H9 (cell line): ENCODE results near the gene NCOR1. TPM values are rescaled to one million over a fixed set of nuclear protein-coding genes. Genes with fewer than 3 reads are reported as not detected.

Source experiments
- DNase-seq: peaks from one replicate; pipeline ENCODE4 v3.0.0-alpha.2; 2017
- H2AFZ ChIP-seq: one replicate; pipeline ENCODE4 v1.6.1; 2013; ENCODE audit warnings: mild to moderate bottlenecking, low read length, control low read depth, moderate library complexity
- H2AK5ac ChIP-seq: 2 replicates; pipeline ENCODE4 v1.6.1; 2013; ENCODE audit warnings: low read length, control low read depth, mixed read lengths; ENCODE audit not compliant: insufficient read length
- H2BK120ac ChIP-seq: one replicate; pipeline ENCODE4 v1.6.1; 2013; ENCODE audit warnings: low read depth, mild to moderate bottlenecking, low read length, control low read depth, inconsistent platforms; ENCODE audit not compliant: poor library complexity, severe bottlenecking
- H2BK12ac ChIP-seq: 2 replicates; pipeline ENCODE4 v1.6.1; 2013; ENCODE audit warnings: low read length, control low read depth, mixed read lengths, low read depth; ENCODE audit not compliant: insufficient read length
- H2BK15ac ChIP-seq: 2 replicates; pipeline ENCODE4 v1.6.1; 2013; ENCODE audit warnings: low read depth, low read length, control low read depth
- H2BK20ac ChIP-seq: one replicate; pipeline ENCODE4 v1.6.1; 2013; ENCODE audit warnings: low read depth, mild to moderate bottlenecking, low read length, control low read depth, inconsistent platforms; ENCODE audit not compliant: poor library complexity, severe bottlenecking
- H2BK5ac ChIP-seq: 2 replicates; pipeline ENCODE4 v1.6.1; 2013; ENCODE audit warnings: low read length, control low read depth, mixed read lengths; ENCODE audit not compliant: insufficient read length
- H3K14ac ChIP-seq: 2 replicates; pipeline ENCODE4 v1.6.1; 2013; ENCODE audit warnings: low read length, control low read depth; ENCODE audit not compliant: insufficient read depth
- H3K18ac ChIP-seq: 2 replicates; pipeline ENCODE4 v1.6.1; 2013; ENCODE audit warnings: low read depth, mild to moderate bottlenecking, mixed read lengths, low read length, control low read depth; ENCODE audit not compliant: insufficient read length
- H3K23ac ChIP-seq: 2 replicates; pipeline ENCODE4 v1.6.1; 2013; ENCODE audit warnings: low read length, control low read depth, mixed read lengths, low read depth; ENCODE audit not compliant: insufficient read length
- H3K23me2 ChIP-seq: 2 replicates; pipeline ENCODE4 v1.6.1; 2013; ENCODE audit warnings: low read depth, mild to moderate bottlenecking, mixed read lengths, low read length, control low read depth; ENCODE audit not compliant: insufficient read length, poor library complexity, severe bottlenecking
- H3K27ac ChIP-seq: 2 replicates; pipeline ENCODE4 v1.5.1; 2013; ENCODE audit warnings: low read length, control low read depth, mixed read lengths, low read depth; ENCODE audit not compliant: insufficient read length
- H3K27me3 ChIP-seq: 2 replicates; pipeline ENCODE4 v1.6.1; 2013; ENCODE audit warnings: low read length, control low read depth, inconsistent platforms; ENCODE audit not compliant: insufficient read depth
- H3K4ac ChIP-seq: 2 replicates; pipeline ENCODE4 v1.6.1; 2013; ENCODE audit warnings: low read depth, mild to moderate bottlenecking, control low read depth, inconsistent platforms, low read length, moderate library complexity
- H3K4me1 ChIP-seq: 2 replicates; pipeline ENCODE4 v1.6.1; 2013; ENCODE audit warnings: low read length, control low read depth, inconsistent platforms; ENCODE audit not compliant: insufficient read depth
- H3K4me2 ChIP-seq: 2 replicates; pipeline ENCODE4 v1.6.1; 2013; ENCODE audit warnings: low read length, control low read depth, mixed read lengths; ENCODE audit not compliant: insufficient read length, insufficient read depth
- H3K56ac ChIP-seq: 2 replicates; pipeline ENCODE4 v1.6.1; 2013; ENCODE audit warnings: low read depth, mild to moderate bottlenecking, mixed read lengths, low read length, control low read depth; ENCODE audit not compliant: insufficient read length
- H3K79me1 ChIP-seq: 2 replicates; pipeline ENCODE4 v1.6.1; 2013; ENCODE audit warnings: low read depth, mild to moderate bottlenecking, moderate library complexity, low read length, control low read depth, inconsistent platforms; ENCODE audit not compliant: insufficient read depth, poor library complexity, severe bottlenecking
- H3K79me2 ChIP-seq: 2 replicates; pipeline ENCODE4 v1.6.1; 2013; ENCODE audit warnings: low read length, control low read depth, inconsistent platforms; ENCODE audit not compliant: insufficient read depth
- H3K9ac ChIP-seq: 2 replicates; pipeline ENCODE4 v1.6.1; 2013; ENCODE audit warnings: low read length, control low read depth, mixed read lengths; ENCODE audit not compliant: insufficient read length; ENCODE audit errors: extremely low read depth
- H3K9me3 ChIP-seq: one replicate; pipeline ENCODE4 v1.6.1; 2013; ENCODE audit warnings: low read depth, low read length, inconsistent platforms; ENCODE audit not compliant: control insufficient read depth
- H3T11ph ChIP-seq: one replicate; pipeline ENCODE4 v1.6.1; 2013; ENCODE audit warnings: mild to moderate bottlenecking, low read length, control low read depth, inconsistent platforms
- H4K20me1 ChIP-seq: one replicate; pipeline ENCODE4 v1.6.1; 2013; ENCODE audit not compliant: control insufficient read depth, insufficient read length, insufficient read depth
- H4K5ac ChIP-seq: 2 replicates; pipeline ENCODE4 v1.6.1; 2013; ENCODE audit warnings: low read depth, mild to moderate bottlenecking, mixed read lengths, low read length, control low read depth; ENCODE audit not compliant: insufficient read length
- H4K8ac ChIP-seq: replicated peaks from 2 replicates; pipeline ENCODE4 v1.6.1; 2013; ENCODE audit warnings: low read length, control low read depth, mixed read lengths, low read depth; ENCODE audit not compliant: insufficient read length
- H4K91ac ChIP-seq: 2 replicates; pipeline ENCODE4 v1.6.1; 2013; ENCODE audit warnings: low read depth, mild to moderate bottlenecking, moderate library complexity, mixed read lengths, low read length, control low read depth; ENCODE audit not compliant: insufficient read length
- H3K27ac Mint-ChIP-seq, 3 experiments: 2 replicates in 2 of 3; 3 replicates in 1 of 3; pipeline ENCODE4 v1.8.0; 2020 to 2021; ENCODE audit warnings: mixed read lengths in 3 of 3, mild to moderate bottlenecking in 1 of 3, moderate library complexity in 1 of 3
- H3K27me3 Mint-ChIP-seq: 2 replicates; pipeline ENCODE4 v1.8.0; 2021; ENCODE audit warnings: low read depth, mild to moderate bottlenecking, moderate library complexity, mixed read lengths
- H3K36me3 Mint-ChIP-seq, 3 experiments: 2 replicates in 2 of 3; 3 replicates in 1 of 3; pipeline ENCODE4 v1.8.0; 2020 to 2021; ENCODE audit warnings: low read depth in 3 of 3, mixed read lengths in 3 of 3; ENCODE audit not compliant: insufficient read depth in 1 of 3
- H3K4me1 Mint-ChIP-seq, 2 experiments: 2 replicates each; pipeline ENCODE4 v1.8.0; 2020; ENCODE audit warnings: mixed read lengths in 2 of 2
- H3K4me3 Mint-ChIP-seq, 2 experiments: 2 replicates in 1 of 2; 3 replicates in 1 of 2; pipeline ENCODE4 v1.8.0; 2020 to 2021; ENCODE audit warnings: mild to moderate bottlenecking in 2 of 2, mixed read lengths in 2 of 2, moderate library complexity in 1 of 2
- H3K9me3 Mint-ChIP-seq, 2 experiments: 2 replicates in 1 of 2; 3 replicates in 1 of 2; pipeline ENCODE4 v1.8.0; 2020; ENCODE audit warnings: mild to moderate bottlenecking in 2 of 2, mixed read lengths in 2 of 2, moderate library complexity in 1 of 2
- WGBS: extraction: QIAGEN DNeasy Blood & Tissue Kit; methylation state at CpG from one replicate; pipeline ENCODE4 v1.1.7; 2013; ENCODE audit warnings: missing lambda C conversion rate, low lambda C conversion rate, mixed read lengths; ENCODE audit not compliant: insufficient read length; ENCODE audit errors: extremely low coverage; 5-methylcytosine and 5-hydroxymethylcytosine counted together
- total RNA-seq: library from RNA; stranded (reverse); gene quantifications from 2 replicates; pipeline ENCODE4 v1.2.1, GENCODE V29; 2021
- TF ChIP-seq, protein P1 (sequence below): fragments of 200-600 bp; sonication (generic); conservative IDR thresholded peaks from 3 replicates; pipeline ENCODE4 v1.8.0; 2021; ENCODE audit warnings: antibody characterized with exemption, mild to moderate bottlenecking

The NCOR1 gene
- total RNA-seq, 1 experiment from 2014 or later: 119 TPM

DNA sequence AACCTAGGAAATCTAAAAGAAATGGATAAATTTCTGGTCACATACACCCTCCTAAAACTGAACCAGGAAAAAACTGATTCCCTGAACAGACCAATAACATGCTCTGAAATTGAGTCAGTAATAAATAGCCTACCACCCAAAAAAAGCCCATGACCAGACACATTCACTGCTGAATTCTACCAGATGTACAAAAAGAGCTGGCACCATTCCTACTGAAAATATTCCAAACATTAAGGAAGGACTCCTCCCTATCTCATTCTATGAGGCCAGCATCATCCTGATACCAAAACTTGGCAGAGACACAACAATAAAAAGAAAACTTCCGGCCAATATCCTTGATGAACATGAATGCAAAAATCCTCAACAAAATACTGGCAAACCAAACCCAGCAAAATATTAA lies 162.8 kb downstream of the NCOR1 start:
- H2BK120ac ChIP-seq: no peak overlapping the region
- WGBS: no CpG with 5 or more reads among the region's 1 CpG
- no peak overlapping the region for H3K56ac ChIP-seq
- H3K23ac ChIP-seq: no peak overlapping the region
- no peaks in the 10 kb centered on the region for H4K20me1 ChIP-seq
- TF ChIP-seq, protein P1, sequence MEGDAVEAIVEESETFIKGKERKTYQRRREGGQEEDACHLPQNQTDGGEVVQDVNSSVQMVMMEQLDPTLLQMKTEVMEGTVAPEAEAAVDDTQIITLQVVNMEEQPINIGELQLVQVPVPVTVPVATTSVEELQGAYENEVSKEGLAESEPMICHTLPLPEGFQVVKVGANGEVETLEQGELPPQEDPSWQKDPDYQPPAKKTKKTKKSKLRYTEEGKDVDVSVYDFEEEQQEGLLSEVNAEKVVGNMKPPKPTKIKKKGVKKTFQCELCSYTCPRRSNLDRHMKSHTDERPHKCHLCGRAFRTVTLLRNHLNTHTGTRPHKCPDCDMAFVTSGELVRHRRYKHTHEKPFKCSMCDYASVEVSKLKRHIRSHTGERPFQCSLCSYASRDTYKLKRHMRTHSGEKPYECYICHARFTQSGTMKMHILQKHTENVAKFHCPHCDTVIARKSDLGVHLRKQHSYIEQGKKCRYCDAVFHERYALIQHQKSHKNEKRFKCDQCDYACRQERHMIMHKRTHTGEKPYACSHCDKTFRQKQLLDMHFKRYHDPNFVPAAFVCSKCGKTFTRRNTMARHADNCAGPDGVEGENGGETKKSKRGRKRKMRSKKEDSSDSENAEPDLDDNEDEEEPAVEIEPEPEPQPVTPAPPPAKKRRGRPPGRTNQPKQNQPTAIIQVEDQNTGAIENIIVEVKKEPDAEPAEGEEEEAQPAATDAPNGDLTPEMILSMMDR: no peak
- H3K14ac ChIP-seq: no peak overlapping the region
- no peak overlapping the region for H3K4me2 ChIP-seq
- no peak overlapping the region for H2AK5ac ChIP-seq
- no peak overlapping the region for H3K18ac ChIP-seq
- no peak overlapping the region for H2BK15ac ChIP-seq
- H3K4ac ChIP-seq: no peak overlapping the region
- no peak overlapping the region for H2AFZ ChIP-seq
- no peak overlapping the region for H3K4me3 Mint-ChIP-seq
- H3T11ph ChIP-seq: no peak overlapping the region
- no peaks in the 10 kb centered on the region for H3K9me3 ChIP-seq
- no peaks in the 10 kb centered on the region for H3K27me3 Mint-ChIP-seq
- no peak overlapping the region for H4K8ac ChIP-seq
- DNase-seq: no peak
- H3K36me3 Mint-ChIP-seq: peaks cover 32 to 63% (median 56%) of the 10 kb centered on the region in 3 experiments; a peak in 6 of 7 replicates
- no peak overlapping the region for H2BK5ac ChIP-seq
- no peak overlapping the region for H4K91ac ChIP-seq
- no peak overlapping the region for H2BK12ac ChIP-seq
- H3K4me1 ChIP-seq: no peaks in the 10 kb centered on the region
- no peak overlapping the region for H2BK20ac ChIP-seq
- H3K4me1 Mint-ChIP-seq: no peaks in the 10 kb centered on the region
- H3K27ac ChIP-seq: no peak overlapping the region
- H3K9ac ChIP-seq: no peak overlapping the region
- no peaks in the 10 kb centered on the region for H3K79me1 ChIP-seq
- H3K9me3 Mint-ChIP-seq: no peaks in the 10 kb centered on the region
- H3K79me2 ChIP-seq: no peaks in the 10 kb centered on the region
- H4K5ac ChIP-seq: no peak overlapping the region
- no peaks in the 10 kb centered on the region for H3K27me3 ChIP-seq
- no peak overlapping the region; a peak in 1 of 7 replicates for H3K27ac Mint-ChIP-seq
- H3K23me2 ChIP-seq: no peaks in the 10 kb centered on the region
